OCI-M2 (cell line): Measurements from ENCODE around the gene DDX47.

Source experiments
- DNase-seq: peaks from one replicate; lab custom pipeline; 2025; ENCODE audit not compliant: unreplicated experiment; lab: John Stamatoyannopoulos, UW

The DDX47 gene

DNA sequence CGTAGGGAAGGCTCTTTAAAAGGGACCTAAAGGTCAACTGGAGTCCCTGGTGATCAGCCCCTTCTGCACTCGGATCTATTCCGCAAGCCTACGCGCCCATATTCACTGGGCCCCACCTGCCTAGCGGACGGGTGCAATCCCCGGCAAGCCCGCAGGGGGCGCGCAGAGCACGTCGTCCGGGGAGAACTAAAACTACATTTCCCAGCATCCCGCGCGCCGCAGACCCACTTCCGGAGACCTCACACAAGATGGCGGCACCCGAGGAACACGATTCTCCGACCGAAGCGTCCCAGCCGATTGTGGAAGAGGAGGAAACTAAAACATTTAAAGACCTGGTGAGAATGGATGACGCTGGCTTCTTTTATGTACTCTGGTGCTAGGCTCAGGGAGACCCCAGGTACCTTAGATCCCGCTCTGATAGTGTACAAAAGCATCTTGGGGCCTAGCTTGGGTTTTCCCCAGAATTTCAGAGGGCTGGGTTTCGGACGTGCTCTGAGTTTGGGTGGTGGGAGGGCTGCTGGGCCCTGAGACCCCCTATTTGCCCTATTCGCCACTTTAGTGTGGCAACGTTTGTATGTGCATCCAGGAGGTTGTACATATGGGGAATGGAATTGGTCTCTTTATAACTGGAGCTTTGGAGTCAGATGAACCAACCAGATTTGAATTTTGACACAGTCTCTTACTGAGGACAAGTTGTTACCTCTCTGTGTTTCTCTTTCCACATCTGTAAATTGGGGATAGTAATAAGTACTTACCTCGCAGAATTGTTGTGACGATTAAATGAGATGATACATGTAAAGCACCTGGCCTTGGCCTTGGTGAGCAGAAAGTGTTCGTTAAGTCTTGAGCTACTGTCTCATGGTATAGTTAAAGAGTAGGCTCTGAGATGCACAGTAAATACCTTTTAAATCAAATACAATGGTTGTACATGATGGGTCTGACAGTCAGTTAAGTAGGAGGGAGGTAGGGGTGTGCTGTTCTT, at the start of gene DDX47:
DDX47 (plus strand) TSS at position 227 of the 982 bp plus-strand sequence; CDS start at position 249, 22 bp downstream.
- no peak for DNase-seq

DNA sequence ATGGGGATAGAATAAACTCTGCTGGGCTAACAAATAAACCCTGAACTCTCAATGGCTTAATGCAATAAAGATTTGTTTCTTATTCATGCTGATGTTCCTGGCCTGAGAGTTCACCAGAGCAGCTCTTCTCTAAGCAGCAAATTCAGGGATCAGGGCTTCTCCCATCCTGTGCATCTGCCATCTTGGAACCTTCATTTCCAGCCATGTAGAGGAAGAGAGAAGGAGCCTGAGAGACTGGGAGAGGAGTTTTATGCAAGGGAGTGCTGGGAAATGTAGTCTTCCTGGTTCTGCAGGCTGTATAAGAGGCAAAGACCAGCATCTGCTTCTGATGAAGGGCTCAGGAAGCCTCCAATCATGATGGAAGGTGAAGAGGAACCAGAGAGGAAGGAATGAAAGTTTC, 48.3 kb upstream of the DDX47 start:
- no peak for DNase-seq

DNA sequence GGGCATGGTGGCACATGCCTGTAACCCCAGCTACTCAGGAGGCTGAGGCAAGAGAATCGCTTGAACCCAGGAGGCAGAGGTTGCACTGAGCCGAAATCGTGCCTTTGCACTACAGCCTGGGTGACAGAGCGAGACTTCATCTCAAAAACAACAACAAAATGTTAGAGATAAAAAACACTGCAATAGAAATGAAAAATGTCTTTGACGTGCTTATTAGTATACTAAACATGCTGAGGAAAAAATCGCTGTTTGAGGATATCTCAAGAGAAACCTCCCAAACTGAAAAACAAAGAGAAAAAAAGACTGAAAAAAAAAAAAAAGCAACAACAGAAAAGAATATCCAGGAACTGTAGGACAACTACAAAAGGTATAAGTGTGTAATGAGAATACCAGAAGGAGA, 42.9 kb upstream of the DDX47 start:
- no peak for DNase-seq

DNA sequence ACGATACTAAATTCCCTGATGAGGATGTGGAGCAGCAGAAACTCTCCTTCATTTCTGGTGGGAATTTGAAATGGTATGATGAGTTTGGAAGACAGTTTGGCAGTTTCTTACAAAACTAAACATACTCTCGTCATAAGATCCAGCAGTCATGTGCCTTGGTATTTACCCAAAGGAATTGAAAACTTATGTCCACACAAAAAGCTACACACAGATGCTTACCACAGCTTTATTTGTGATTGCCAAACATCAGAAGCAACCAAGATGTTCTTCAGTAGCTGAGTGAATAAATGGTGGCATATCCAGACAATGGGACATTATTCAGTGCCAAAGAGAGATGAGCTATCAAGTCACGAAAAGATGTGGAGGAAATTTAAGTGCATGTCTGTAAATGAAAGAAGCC, 38.4 kb upstream of the DDX47 start:
- DNase-seq, result no peak

DNA sequence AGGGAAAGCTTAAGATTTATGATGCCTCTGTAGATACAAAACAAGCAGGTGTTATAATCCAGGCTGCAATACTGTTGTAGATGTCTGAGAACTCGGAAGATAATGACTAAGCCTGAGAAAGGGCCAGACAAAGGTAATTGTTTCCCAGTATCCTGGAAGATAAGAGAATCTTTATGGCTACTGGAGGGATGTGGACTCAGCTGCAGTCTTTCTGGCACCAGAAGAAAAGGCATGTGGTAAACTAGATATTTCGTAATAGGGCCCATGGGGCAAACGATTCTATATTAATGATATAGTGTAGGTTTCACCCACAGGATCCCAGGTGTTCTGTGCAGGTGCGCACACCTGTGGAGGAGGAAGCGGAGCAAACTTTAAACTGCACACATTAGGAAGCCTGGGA, 36.9 kb upstream of the DDX47 start:
- DNase-seq, result no peak

DNA sequence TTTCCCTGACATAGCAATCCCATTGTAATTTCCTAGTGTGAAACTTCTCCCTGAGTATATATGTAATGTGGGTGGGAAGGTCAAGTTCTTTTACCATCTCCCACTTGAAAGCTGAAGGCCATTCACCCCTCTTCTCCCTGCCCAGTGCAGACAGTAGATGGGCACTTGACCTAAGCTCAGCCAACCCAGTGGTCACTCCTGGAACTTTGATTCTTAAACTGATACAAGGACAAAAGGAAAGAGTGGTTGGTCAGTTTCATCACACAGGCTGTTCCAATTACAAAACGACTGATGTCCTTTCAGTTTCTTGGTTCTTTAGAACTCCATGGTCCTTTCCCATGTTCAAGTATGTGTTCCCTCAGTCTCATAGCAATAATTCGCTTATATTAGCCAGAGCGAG, 36.1 kb upstream of the DDX47 start:
- no peak for DNase-seq

DNA sequence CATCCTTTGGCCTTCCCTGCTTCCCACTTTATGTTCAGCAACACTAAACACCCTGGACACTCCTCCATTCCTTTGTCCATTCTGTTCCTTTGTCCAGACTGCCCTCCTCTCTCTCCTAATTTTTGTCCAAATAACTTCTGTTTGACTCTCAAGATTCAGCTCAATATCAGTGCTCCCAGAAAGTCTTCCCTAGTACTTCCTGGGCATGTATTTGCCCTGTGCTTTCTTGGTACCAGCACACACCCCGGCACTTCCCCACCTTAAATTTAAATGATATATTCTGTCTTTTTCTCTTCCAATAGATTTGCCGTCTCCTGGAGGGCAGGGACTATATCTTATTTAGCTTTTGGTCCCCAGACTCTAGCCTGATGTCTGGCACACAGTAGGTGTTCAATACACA, 34.1 kb upstream of the DDX47 start:
- no peak for DNase-seq

DNA sequence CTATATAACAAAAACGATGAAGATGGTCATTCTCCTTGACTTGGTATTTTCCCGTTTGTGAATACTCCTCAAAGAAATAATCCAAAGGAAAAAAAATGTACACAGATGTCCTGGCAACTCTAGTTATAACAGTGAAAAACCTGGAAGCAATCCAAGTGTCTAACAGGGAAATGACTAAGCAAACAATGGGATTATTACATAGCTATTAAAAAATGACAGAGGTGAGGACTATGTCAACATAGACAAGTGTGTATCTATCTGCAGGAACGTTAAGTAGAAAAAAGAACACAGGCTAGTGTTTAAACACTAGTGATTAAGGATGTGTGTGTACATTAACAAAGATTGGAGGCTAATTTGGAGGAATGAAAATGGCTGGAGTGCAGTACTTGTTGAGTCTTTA, 33.6 kb upstream of the DDX47 start:
- no peak for DNase-seq

DNA sequence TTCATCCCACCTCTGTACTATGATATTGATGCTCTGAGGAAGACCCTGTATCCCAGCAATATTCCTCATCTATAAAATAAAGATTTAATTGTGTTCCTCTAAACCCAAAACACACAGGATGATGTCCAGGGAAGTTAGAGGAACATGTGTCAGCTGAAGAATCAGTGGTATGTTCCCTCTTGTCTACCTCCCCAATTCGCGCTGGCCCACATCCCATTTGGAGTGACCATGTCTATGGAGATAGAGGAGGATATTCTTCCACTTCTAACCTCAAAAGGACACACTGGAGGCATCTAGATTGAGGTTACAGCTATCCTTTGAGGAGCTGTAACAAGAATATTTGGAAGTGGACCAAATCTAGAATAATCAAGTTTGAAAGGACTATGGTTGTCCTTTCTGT, 29.0 kb upstream of the DDX47 start:
- no peak for DNase-seq

DNA sequence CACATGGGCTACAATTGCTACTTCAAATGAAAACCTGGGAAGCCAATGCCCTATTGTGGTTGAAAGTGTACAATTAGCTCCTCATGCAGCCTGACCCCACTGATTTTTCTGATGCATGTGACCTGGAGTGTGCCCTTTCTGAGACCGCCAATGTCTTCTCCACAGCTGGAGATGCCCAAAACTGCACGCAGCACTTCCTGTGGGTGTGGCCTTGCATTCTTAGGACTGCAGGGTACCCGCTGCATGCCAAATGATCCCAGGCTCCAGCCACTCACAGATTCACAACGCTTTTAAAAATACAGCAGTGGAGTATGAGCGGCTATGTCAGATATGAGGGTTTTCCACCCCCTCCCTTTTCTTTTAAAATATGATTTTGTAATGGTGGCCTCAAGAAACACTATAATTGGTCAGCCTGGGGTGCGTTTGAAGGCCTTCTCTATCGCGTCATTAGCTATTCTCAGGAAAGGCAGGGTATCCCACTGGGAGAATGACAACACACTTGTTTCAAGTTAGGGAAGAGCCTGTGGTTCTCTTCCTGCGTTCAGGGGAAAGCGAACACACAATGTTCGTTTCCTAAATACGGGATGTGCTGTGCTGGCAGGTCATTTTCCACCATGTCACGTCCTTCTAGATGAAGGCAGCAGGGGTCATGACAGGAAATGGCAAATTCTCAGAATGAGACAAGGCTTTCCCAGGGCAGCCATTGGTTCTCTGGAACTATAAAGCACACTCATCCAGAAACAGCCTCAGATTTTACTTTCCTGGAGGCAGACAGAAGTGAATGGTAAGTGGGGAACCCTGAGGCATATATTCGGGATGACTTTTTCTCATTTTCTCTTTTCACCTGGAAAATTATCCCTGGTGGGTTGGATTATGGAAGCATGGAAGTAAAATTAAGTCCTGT, 28.0 kb upstream of the DDX47 start, which contains the start of gene APOLD1:
APOLD1 (plus strand) TSS at position 749 of the 904 bp plus-strand sequence; CDS start at position 782, 33 bp downstream.
- no peak for DNase-seq

DNA sequence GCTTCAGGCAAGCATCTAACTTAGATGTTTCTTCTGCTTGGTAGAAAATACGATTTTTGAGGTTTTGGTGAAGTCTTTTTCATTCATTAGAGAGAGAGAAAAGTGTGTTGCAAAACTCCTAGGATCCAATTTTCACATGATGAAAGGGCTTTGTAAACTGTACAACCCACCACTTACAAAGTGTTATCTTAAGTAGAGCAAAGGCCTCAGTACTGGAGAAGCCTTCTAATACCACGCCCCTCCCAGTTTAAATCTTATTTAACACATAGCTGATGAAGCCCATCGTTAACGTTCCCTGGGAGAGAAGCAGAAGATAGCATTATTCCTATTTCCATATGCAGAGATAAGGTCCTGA, 26.8 kb upstream of the DDX47 start:
- no peak for DNase-seq

DNA sequence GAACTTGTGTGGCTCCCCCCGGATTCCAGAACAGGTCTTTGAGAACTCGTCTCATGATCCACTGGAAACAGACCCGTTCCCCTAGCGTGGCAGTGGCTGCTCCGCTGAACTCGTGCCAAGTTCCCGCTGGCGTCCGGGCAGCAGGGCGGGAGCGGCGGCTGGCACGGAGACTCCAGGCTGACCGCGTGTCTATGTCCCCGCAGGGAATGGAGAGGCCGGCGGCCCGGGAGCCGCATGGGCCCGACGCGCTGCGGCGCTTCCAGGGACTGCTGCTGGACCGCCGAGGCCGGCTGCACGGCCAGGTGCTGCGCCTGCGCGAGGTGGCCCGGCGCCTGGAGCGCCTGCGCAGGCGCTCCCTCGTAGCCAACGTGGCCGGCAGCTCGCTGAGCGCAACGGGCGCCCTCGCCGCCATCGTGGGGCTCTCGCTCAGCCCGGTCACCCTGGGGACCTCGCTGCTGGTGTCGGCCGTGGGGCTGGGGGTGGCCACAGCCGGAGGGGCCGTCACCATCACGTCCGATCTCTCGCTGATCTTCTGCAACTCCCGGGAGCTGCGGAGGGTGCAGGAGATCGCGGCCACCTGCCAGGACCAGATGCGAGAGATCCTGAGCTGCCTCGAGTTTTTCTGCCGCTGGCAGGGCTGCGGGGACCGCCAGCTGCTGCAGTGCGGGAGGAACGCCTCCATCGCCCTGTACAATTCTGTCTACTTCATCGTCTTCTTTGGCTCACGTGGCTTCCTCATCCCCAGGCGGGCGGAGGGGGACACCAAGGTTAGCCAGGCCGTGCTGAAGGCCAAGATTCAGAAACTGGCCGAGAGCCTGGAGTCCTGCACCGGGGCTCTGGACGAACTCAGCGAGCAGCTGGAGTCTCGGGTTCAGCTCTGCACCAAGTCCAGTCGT, 26.2 kb upstream of the DDX47 start:
- DNase-seq, result no peak

DNA sequence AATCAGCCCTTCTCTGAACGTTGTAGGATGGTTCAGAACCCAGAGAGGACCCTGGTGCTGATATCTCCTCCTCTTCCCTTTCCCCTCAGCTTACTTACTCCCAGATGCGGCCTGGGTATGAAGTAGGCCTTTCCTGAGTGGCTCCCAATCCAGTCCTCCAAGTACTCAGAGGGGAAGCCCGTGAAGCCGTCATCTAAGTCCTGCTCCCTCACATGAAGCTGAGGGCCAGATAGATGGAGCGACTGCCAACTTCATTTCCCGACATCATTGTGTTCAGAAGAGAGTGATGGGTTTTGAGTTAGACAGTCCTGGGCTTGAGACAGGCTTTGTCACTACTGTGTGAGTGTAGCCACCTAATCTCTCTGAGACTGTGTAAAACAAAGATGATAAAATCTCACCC, 25.0 kb upstream of the DDX47 start:
- no peak for DNase-seq

DNA sequence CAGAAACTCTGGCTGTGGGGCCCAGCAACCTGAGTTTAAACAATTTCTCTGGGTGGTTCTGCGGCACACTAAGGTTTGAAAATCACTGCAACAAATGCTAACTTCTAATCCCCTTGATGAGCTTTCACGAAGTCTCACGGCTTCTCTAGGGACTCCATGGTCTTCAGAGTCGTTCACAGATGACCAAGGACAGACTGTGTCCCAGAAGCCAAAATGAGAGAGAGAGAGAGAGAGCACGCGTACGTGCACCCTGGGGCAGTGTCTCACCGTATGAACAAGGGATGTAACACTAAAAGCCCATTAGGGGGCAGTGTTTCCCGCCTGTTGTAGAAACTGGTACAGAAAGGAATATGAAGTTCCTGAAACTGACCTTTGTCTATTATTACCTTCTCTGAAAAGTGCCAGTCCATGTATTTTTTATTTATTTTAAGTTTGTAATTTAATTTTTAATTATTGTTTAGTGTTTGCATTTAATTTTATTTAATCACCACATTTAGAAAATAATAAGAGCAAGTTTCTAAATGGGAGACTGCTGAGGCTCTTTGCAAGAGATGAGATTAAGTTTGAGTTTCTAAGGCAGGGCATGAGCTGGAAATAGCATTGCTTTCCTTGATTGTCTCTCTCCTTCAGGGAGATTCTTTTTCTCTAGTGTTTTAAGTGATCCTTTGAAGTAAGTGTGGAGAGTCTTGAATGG, 24.3 kb upstream of the DDX47 start:
- peak; percentile 31 for DNase-seq

DNA sequence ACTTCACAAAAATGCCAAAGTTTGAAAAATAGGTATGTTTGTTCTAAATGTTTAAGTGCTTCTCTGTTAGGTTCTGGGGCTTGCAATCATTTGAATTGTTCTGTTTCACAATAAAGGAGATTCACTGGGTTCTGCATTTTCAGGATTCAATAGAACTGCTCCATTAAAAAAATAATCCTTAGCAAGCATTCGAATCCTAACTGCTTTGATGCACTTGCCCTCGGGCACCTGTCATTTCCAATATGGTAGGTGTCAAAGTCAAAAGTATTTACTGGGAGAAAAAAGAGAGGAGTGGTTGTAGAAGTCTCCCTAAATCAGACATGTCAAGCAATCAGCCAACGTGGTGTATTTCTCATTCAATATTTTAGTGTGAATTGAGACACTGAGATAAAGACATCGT, 22.2 kb upstream of the DDX47 start:
- DNase-seq, result no peak

DNA sequence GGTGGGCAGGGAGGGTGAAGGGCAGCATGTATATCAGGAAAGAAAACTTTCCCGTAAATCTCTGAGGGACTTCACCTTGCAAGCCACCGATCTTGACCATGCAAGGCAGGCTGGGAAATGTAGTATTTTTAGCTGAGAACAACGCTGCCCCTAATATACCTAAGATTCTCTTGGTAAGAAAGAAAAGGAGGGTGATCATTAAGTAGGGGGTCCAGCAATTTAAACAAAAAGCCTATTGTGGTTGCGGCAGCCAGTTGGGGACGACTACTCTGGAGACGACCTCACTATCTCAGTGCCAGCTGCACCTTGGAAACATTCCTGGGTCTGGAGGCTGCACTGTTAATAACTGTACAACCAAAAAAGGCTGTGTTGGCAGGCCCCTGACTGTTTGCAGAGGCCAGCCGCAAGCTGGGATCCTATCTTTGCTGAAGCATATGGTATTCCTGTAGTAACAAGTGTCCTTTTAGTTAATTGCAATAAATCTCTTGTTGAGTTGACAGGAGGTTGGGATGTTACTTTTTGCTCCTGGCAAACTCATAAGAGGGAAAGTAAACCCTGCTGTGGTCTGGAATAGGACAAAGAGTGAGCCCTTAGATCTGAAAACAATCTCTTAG, 21.3 kb upstream of the DDX47 start:
- DNase-seq, result no peak

DNA sequence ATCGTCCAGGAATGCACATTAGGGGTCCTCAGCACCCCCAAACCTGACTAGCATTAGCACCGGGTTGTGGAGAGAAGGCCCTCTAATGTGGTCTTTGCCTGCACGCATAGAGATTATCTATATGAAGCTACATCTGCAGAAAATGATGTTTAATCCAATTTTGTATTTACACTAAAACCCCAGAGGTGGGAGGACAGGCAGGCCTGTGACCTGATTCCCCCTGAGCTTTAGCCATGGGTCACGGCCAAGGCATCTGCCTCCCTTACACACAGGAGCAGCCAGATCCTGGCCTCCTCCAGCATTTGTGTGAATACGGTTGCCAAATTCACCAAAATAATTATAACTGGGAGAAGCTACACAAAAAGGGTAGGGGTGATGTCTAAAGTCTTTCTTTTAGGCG, 20.7 kb upstream of the DDX47 start:
- no peak for DNase-seq

DNA sequence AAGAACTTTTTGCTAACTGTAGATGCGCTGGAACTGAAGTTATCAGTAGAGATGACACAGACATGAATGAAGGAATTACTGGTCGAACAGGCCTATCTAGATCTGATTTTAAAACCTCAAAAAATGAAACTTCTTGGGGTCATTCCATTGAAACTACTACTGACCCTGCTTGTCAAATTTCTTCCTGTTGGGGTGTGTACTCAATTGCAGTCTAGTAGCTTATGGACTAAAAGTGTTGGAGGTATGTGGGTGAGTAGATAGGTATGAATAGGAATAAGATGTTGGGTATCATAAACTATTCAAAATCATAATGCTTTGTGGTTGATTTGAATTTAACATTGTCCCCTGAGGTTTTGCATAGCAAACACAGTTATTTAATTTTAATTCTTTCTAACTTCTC, 18.5 kb upstream of the DDX47 start:
- DNase-seq, result no peak

DNA sequence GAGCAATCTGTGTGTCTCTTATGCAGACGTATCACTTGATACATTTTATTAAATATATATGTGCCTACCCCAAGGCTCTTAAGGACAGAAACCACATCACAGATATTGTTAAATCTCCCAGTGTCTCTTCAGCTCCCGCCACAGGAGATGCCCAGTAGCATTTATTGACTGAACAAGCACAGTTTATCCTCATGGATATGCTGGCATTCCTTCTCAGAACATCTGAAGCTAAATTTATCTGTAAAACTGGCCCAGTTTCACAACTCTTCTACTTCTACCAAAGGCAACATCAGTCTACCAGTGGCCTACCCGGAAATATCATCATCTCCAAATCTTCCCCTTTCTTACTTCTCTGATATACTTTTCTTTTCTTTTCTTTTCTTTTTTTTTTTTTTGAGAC, 17.0 kb upstream of the DDX47 start:
- DNase-seq, result no peak
